ENCODE data around the gene RNF214. TPM values are rescaled to one million over a fixed set of nuclear protein-coding genes. Genes with fewer than 3 reads are reported as not detected.

Gene RNF214
- polyA plus RNA-seq, 3 donors = 9.4 to 17.0 (median 11.5) TPM

DNA sequence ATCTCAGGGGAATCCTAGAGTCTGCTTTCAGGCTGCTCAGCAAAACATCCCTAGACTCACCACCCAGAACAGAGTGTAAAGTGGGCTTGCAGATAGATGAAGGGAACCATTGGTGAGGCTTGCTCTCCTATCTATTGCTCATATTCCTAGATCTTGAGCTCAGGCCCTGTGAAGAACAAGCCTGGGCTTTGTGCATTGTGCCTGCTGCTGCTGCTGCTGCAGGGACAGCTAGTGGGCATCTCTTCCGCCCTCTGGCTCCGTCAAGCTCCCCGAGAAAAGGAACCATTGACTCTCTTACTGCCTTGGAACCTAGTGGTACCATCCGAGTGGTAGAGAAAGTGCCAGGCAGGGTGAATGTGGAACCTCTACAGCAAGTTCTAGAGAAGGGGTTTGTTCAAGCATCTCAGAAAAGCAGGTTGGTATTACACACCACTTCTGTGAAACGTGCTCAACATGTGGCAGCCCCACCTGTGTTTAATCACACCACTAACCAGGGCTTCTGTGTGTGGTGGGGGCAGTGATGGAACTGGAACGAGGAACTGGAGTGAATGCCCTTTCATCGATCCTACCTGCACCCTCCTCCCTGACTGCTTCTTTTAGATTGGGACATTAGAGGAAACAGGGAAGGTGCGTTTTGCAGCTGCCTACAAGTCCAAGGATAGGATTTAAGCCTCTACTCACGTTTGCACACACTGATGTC, 63.1 kb downstream of the RNF214 start:
- 47 to 88% (median 86%) methylated on average over 9 of the region's 9 CpGs for WGBS, 3 donors

DNA sequence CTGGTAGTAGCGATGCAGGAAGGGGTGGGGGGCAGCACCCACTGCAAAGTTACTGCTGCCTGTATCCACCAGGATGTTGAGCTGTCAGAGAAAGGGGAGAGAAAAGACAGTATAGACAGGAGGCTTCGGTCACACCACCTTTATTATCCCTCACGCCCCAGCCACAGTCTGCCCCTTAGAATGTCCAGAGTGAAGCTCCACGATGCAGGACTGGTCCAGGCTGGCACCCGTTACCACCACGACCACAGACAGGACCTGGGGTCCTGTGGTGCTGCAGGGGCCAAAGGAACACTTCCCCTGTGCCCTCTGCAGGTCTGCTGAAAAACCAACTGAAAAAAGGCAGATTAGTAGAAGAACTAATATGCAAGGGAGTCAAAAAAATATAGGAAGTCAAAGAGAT, 64.4 kb downstream of the RNF214 start:
- WGBS, 3 donors = 81 to 90% (median 88%) methylated on average over 6 of the region's 6 CpGs
- no peak overlapping the region for H3K27ac ChIP-seq (ENCODE audit: low read depth, low read length)

More for the DNA sequence above, 63.1 kb downstream of the RNF214 start:
- H3K27ac ChIP-seq (ENCODE audit: low read depth, low read length) = no peak overlapping the region

DNA sequence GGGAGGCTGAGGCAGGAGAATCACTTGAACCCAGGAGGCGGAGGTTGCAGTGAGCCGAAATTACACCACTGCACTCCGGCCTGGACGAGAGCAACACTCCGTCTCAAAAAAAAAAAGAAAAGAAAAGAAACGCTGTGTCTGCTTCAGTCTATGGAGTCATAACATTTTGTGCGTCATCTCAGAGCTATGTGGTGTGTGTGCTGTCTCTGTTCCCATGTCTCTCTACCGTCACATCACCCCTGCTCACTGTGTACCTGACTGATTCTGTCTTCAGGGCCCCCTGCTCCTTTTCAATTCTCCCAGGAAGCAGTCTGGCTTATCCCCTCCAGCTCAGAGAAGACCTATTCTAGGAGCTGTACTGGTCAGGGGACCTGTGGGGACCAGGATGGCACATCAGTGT, 65.7 kb downstream of the RNF214 start:
- 67 to 97% (median 90%) methylated on average over 8 of the region's 8 CpGs for WGBS, 3 donors

DNA sequence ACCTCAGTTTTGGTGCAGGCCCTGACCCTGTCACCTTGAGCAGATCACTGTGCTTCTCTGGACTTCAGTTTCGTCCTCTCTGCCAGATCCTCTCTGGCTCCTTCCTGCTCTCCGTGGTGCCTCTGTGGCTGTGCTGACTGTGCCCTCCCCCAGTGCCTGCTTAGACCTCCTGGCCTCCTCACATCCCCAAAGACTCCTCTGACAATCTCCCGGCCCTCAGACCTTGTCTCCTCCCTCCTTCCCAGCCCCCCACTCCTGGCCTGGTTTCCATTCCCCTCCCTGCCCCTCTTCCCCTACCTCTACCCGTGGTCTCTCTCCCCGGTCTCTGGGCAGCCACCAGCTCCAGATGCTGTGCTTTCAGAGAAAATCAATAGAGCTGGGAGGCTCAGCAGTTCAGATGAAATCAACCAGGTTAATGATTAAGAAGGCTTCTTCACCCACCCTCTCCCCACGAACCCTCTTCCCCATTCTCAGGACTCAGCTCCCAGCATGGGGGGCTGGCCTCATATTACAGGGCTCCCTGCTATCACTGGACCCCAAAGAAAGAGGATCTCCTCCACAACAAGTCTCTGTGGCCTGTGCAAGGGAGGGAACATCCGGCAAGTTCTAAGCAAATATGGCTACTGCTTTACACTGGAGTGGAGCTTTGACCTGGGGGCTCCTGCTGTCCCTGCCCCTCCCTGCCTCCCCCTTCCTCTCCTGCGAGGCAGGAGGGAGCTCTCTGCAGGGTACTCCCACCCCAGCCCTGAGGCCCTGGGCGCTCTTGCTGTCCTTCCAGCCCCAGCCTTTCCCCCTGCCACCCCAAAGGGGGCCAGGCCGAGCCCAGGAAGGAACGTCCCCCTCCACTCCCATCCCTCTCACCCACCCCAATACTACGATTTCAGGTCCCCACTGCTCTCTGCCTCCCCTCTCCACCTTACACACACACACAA, 67.1 kb downstream of the RNF214 start:
- 21 to 57% (median 57%) methylated on average over 11 to 12 of the region's 12 CpGs for WGBS, 3 donors

More for the DNA sequence above, 65.7 kb downstream of the RNF214 start:
- H3K27ac ChIP-seq (ENCODE audit: low read depth, low read length) = no peak overlapping the region

GRCh38 chr11:117300283-117300663, 67.8 kb downstream of the RNF214 start:
- 12 to 55% (median 43%) methylated on average over 16 to 17 of the region's 17 CpGs for WGBS, 3 donors
- no peak overlapping the region for H3K27ac ChIP-seq (ENCODE audit: low read depth, low read length)

More for the DNA sequence above, 67.1 kb downstream of the RNF214 start:
- no peak overlapping the region for H3K27ac ChIP-seq (ENCODE audit: low read depth, low read length)

DNA sequence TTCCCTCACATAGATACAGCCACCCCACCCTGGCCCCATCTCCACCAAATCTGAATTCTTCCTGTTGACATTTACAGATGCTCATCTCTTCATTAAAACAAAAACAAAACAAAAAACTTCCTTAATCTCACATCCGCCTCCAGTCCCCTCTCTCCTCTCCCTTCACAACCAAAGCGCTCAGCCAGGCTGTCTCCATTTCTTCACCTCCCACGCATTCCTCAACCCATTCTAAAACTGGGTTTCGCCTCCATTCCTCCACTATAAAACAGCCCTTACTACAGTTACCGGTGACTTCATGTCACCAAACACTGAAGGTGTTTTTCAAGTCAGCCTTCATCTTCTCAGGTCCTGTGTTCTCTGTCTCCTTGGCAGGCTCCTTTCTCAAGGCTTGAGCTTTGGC, 68.3 kb downstream of the RNF214 start:
- H3K27ac ChIP-seq (ENCODE audit: low read depth, low read length) = no peak overlapping the region
- WGBS, 3 donors = 38 to 62% (median 60%) methylated on average over 5 of the region's 5 CpGs

GRCh38 chr11:117302228-117302627, 69.8 kb downstream of the RNF214 start:
- 71 to 92% (median 83%) methylated on average over 7 of the region's 7 CpGs for WGBS, 3 donors
- H3K27ac ChIP-seq (ENCODE audit: low read depth, low read length) = no peak overlapping the region

DNA sequence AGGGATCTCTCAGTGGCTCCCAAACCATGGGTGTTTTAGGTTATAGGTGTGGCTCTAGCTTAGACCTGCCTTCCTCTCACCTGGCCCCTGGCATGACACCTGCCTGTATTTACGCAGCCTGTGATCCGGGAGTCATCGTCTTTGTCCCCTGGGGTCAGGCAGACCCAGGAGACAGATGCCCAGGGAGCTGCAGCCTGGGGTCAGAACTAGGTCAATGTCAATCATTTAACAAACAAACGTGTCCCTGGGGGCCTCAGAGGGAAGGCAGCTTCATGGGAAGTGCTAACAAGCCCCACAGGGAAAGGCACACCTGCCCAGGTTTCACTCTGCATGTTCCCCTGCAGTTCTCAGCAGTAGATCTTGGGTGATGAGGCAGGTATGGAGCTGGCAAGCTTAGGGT, 70.6 kb downstream of the RNF214 start:
- WGBS, 3 donors = 40 to 77% (median 72%) methylated on average over 4 of the region's 4 CpGs
- no peak overlapping the region for H3K27ac ChIP-seq (ENCODE audit: low read depth, low read length)

DNA sequence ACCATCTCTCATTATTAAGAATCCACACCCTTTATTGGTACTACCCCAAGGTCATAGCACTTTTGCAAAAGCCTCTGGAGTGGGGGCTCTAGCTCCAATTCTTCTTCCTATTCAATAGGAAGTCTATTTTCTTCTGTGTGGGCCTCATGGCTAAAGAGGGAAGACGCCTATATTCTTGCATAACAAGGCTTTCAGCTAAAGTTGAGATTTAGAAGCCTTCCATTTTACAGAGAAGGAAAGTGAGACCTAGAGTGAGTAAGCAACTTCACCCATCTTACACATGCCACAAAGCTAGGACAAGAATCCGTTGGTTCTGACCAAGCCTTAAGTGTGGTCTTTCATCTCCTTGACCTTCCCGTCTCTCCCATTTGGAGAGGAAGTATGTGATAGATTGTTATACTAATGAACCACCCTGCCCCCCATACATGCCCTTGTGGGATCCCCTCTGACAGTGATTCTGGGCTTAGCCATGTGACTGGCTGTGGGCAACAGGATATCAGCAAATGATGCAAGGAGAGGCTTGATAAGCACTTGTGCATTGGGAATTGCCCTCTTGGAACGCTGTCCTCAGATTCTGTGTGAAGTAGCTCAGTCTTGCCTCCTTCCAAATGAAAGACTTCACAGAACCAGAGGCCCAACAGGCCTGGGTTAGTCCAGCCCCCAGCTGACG, 71.3 kb downstream of the RNF214 start:
- 58 to 84% (median 80%) methylated on average over 5 of the region's 5 CpGs for WGBS, 3 donors
- H3K27ac ChIP-seq (ENCODE audit: low read depth, low read length) = no peak overlapping the region

DNA sequence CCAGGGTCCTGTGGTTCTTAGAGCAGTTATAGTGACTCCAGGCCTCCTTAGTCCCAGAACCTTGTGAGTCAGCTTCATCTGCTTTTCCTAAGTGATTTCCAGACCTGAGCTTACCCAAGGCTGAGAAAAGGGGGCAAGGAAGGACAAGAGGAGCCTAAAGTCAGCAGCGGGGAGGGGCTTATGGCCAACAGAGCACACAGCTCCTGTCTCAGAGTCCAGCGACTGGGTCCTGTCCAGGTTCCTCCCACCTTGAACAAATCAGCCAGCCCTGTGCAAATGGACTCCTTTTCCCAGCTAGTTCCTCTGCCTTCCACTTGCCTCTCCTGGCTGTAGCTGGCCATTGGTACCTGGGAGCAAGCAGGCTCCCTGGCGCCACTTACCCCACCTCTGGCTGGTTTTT, 72.7 kb downstream of the RNF214 start:
- 51 to 97% (median 95%) methylated on average over 3 of the region's 3 CpGs for WGBS, 3 donors
- no peak overlapping the region for H3K27ac ChIP-seq (ENCODE audit: low read depth, low read length)

DNA sequence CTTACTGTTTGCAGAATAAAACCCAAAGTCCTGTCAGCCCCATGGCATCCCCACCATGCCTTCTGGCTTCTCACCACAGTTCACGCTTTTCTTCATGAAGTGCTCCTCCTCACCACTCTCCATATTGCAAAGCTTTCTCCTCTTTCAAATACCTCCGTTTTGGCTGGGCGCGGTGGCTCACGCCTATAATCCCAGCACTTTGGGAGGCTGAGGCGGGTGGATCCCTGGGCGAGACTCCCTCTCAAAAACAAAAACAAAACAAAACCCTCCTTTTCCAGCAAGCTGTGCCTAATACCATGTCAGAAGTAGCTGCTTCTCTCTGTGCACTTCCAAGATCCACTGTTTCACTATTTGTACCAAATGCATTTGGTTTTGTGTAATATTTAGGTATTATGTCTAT, 76.8 kb downstream of the RNF214 start:
- H3K27ac ChIP-seq (ENCODE audit: low read depth, low read length) = no peak overlapping the region
- 80 to 98% (median 95%) methylated on average over 7 of the region's 7 CpGs for WGBS, 3 donors

GRCh38 chr11:117313091-117313490, 80.6 kb downstream of the RNF214 start:
- WGBS, 3 donors = 29 to 66% (median 57%) methylated on average over 5 of the region's 5 CpGs
- no peak overlapping the region for H3K27ac ChIP-seq (ENCODE audit: low read depth, low read length)

- H3K27ac ChIP-seq (ENCODE audit: low read depth, low read length) = no peak overlapping the region
- WGBS, 3 donors = 27 to 73% (median 71%) methylated on average over 14 of the region's 14 CpGs
Measured at GRCh38 chr11:117313828-117314768, 81.6 kb downstream of the RNF214 start.

DNA sequence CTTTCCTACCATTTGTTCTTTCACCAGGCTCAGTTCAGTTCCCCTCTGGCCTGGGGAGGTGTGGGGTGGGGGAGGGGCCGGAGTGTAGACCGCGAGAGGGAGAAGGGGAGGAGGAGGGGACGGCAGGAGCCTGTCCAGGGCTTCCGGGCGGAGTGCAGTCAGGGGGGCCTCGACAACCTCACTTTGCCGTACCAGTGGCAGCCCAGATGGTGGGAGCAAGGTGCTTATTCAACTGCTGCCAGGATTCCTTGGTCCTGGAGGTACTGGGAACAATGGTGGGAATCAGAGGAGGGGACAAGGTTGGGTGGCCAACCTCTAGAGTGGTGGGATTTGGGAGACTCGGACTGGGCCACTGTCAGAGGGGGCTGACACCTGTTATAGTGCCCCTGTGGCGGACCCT, 82.4 kb downstream of the RNF214 start:
- no peak overlapping the region for H3K27ac ChIP-seq (ENCODE audit: low read depth, low read length)
- WGBS, 3 donors = 10 to 18% (median 17%) methylated on average over 10 of the region's 10 CpGs

DNA sequence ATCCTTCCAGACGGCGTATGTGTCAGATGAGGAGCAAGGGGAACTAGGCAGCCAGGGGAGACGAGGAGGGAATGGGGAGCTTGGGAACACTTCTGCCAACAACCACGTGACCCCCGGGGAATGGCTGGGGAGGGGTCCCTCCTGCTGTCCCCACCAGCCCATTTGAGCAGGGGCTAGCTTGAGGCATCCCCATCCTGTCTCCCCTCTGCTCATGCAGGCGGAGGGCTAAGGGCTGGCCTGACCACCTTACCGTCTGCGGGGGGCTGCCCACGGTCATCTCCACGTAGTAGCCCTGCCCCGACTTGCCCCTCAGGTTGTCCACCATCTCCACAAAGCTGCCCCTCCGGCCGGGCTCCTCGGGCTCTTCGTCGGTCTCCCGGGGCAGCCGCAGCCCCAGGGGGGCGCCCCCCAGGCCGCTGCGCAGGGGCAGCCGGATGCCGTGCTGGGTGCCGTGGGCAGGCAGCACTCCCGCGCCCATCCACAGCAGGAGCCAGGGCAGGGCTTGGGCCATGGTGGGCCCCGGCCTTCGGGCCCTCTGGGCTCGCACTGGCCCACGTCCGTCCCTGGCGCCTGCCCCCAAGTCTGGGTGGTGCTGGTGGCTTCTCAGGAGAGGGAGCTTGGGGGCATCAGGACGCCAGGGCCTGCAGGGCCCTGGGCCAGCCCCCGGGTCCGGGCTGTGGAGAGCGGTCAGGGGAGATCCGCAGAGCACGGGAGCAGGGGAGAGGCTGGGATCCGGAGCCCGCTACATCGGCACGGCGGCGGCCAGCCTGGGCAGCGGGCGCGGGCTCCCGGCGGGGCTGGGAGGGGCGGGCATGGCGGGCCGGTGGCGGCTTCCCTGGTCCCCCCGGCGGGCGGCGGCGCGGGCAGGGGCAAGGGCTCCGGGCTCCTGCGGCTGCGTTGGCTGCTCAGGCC, 83.1 kb downstream of the RNF214 start:
- 1 to 2% (median 1%) methylated on average over 50 to 62 of the region's 62 CpGs for WGBS, 3 donors
- no peak overlapping the region for H3K27ac ChIP-seq (ENCODE audit: low read depth, low read length)

- H3K27ac ChIP-seq (ENCODE audit: low read depth, low read length) = no peak within 1 kb of the TSS
- 4 to 11% (median 9%) methylated on average over 29 of the region's 29 CpGs for WGBS, 3 donors
Measured at GRCh38 chr11:117316197-117316961, 83.9 kb downstream of the RNF214 start, which contains the start of gene BACE1. Gene BACE1, minus strand, starts transcription at chr11:117316256. Its CDS starts 461 bp downstream, at chr11:117315795.

Measured in adipose tissue (tissue), 3 donors.